Breast epithelium (tissue), 3 donors: ENCODE measurements around the gene CCDC54.

Experiments used
- CTCF ChIP-seq, 3 donors: fragments of 450-650 bp; IDR thresholded peaks; one replicate each; pipeline ENCODE4 v1.5.1; 2016 to 2017; ENCODE audit warnings: antibody characterized with exemption in 3 of 3, mild to moderate bottlenecking in 3 of 3, moderate library complexity in 3 of 3
- POLR2A ChIP-seq: fragments of 450-650 bp; IDR thresholded peaks from one replicate; pipeline ENCODE4 v1.6.1; 2016; ENCODE audit warnings: antibody characterized with exemption, mild to moderate bottlenecking, moderate library complexity
- POLR2AphosphoS5 ChIP-seq, 3 donors: sonication (generic); formaldehyde crosslinking; IDR thresholded peaks; one replicate each; pipeline ENCODE4 v1.6.1; 2017; ENCODE audit warnings: antibody characterized with exemption in 3 of 3

GRCh38 chr3:107401301-107401700 is 24.1 kb downstream of the CCDC54 start:
- no peak for TF ChIP-seq CTCF (IDR thresholded peaks at IDR 0.05)
- TF ChIP-seq POLR2AphosphoS5 (IDR thresholded peaks at IDR 0.05): no peak
- no peak for TF ChIP-seq POLR2A
